WI38 (cell line): Measurements from ENCODE around the gene KANK4.

Source experiments
- H3K4me3 ChIP-seq: 2 replicates; pipeline ENCODE4 v1.5.1; 2011; ENCODE audit warnings: low read depth, mild to moderate bottlenecking, control low read depth, low read length
- CTCF ChIP-seq: IDR thresholded peaks from 2 replicates; pipeline ENCODE4 v1.5.1; 2012; ENCODE audit warnings: low read depth, mild to moderate bottlenecking, control low read depth, low read length

Gene KANK4

GRCh38 chr1:62210960-62211359 is 108.3 kb downstream of the KANK4 start:
- no peak overlapping the region for H3K4me3 ChIP-seq
- TF ChIP-seq CTCF = no peak

GRCh38 chr1:62209931-62210595 is 109.2 kb downstream of the KANK4 start:
- TF ChIP-seq CTCF = no peak
- H3K4me3 ChIP-seq = no peak overlapping the region

- no peak for TF ChIP-seq CTCF
- H3K4me3 ChIP-seq = no peak overlapping the region
Observed at GRCh38 chr1:62208970-62209369, 110.3 kb downstream of the KANK4 start.

- H3K4me3 ChIP-seq = no peak overlapping the region
- no peak for TF ChIP-seq CTCF
Observed at GRCh38 chr1:62208087-62208486, 111.1 kb downstream of the KANK4 start.

- TF ChIP-seq CTCF = no peak
- no peak overlapping the region for H3K4me3 ChIP-seq
Observed at GRCh38 chr1:62207187-62207586, 112.0 kb downstream of the KANK4 start.

- H3K4me3 ChIP-seq = no peak overlapping the region
- TF ChIP-seq CTCF = no peak
Observed at GRCh38 chr1:62198781-62199125, 120.5 kb downstream of the KANK4 start.

- H3K4me3 ChIP-seq = no peak overlapping the region
- no peak for TF ChIP-seq CTCF
Observed at GRCh38 chr1:62198069-62198780, 121.0 kb downstream of the KANK4 start.
